SW480 (cell line): ENCODE results near the gene ACKR3.

Source experiments
- DNase-seq: peaks from one replicate; pipeline ENCODE4 v3.0.0-alpha.2; 2016; ENCODE audit warnings: low spot score

The ACKR3 gene

DNA sequence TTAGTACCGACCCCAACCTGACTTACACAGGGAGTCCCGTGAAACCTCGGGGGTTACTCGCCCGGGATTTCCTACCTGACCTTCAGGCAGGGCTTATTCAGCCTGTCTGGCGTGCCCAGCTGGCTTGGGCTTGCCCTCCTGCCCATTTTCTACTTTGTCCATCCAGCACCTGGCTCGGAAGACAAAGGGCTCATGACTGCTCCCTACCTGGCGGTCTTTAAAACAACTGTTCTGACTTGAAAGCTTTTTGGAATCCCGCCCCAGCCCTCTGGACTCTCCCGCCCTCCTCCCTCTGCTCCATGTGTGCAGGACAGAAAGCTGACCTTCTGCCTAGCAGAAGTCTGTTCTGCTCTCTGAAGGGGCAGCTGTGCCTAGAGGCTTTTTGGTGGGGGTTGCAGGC is 43.1 kb downstream of the ACKR3 start:
- no peak for DNase-seq

DNA sequence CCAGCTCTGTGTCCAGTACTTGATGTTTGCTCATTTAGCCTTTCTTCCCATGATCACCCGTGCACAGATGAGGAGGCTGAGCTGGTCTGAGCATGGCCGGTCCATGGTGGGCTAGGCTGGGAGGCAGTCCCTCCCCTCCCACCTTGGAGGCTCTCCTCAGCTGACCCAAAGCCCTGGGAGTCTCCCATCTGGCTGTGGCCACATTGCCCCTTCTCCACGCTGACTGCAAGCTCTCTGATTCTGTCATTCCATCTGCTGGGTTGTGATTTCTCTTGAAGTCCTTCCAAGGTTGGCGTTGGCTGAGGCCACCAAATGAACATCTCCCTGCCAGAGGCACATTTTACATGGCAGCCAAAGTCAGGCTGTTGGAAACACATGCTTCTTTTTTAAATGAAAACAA is 44.0 kb downstream of the ACKR3 start:
- DNase-seq: no peak

DNA sequence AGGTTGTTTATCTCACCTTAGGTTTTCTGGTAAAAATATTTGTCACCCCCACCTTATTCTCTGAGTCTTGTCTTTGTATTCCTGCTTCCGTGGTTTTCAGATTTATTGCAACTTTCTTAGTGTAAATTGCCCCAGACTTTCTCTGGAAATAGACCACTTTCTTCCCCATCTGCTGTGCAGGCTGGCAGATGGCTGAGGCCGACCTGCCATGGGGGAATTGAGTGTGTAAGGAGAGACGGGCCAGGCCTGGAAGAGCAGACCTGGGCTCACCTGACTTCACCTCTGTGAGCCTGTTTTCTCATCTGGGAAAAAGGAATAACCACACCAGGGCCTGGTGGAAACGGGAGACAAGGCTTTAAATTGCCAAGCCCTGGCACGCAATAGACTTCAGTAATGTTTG is 44.9 kb downstream of the ACKR3 start:
- DNase-seq: no peak

DNA sequence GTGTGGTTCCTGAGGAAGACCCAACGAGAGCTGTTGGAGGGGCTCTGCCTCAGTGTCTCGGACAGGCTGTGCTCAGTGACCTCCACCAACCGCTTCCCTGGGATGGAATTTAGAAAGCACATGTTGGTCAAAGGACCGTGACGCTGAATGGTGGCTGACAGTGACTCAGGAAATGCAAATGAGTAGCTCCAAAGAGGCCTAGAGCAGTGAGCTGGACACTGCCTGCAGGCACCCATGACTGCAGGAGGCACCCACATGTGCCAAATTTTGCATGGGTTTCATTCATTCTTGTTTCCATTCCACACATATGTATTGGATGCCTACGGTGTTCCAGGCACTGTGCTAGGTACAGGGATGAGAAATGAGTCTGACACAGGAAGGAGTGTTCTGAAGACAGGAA is 46.4 kb downstream of the ACKR3 start:
- no peak for DNase-seq

DNA sequence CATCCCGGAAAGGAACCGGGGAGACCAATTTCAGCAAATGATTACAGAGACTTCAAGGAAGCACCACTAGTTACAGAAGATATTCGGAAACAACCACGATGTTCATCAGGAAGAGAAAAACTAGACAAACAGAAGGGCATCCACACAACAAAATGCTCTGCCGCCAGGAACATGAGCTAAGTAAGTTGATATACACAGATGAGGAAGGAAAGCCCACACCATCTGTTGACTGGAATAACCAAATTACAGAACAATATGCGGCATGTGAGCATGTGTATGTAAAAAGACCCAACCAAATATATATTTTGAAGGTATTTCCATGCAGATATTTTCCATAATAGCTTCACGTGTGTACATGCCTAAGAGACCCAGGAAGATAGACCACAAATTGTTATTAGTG is 47.0 kb downstream of the ACKR3 start:
- DNase-seq: no peak

DNA sequence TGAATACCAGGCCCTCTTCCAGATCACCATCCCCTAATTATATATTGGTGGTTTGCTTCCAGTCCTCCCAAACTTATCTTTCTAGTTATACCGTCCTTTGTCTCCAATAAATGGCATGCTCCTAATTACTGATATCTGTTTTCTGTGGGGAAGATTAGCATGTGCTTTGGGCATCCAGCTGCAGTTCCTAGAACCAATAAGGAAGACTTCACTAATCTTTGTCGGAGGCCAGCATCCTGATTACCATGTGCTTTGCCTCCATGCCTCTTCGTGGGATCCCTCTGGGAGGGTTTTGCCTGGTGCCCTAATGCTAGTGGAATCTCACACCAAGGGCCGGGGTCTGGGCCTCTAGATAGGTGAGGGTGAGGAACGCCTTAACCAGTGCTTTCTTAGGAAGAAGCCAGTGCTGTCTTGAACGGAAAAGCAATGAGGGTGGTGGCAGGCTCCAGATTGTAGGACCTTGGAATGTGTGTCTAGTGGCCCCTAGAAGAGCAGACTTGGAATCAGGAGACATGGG is 47.7 kb downstream of the ACKR3 start:
- no peak for DNase-seq

DNA sequence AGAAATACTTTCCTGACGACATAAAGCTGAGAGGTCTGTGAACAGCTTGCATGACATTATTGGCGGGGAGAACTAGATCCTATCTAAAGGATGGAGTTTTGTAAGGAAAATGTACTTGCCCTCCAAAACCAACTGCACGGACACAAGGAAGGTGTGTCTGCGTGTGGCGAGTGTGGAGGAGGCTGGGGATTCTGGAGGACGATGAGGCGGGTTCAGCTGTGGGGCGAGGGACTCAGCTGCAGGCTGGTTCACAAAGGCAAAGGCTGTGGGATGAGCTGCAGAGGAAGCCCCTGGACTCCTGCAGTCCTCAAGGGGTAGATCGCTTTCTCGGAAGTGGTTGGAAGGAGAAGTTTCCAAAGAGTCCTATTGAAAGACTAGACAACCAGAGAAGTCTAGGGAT is 48.2 kb downstream of the ACKR3 start:
- DNase-seq: no peak

DNA sequence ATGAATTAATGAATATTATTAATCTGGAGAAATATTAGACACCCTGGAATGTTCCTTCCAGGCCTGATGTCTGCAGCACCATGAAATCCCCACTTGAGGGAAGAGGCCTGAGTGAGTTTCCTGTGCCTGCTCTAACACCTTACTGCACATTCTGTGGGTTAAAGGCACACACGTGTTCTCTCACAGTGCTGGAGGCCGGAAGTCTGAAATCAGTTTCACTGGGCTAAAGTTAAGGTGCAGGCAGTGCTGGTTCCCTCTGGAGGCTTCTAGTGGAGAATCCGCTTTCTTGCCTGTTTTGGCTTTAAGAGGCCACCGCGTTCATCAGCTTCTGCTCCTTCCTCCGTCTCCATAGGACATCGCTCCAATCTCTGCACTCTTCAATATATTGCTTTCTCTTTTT is 48.7 kb downstream of the ACKR3 start:
- no peak for DNase-seq

DNA sequence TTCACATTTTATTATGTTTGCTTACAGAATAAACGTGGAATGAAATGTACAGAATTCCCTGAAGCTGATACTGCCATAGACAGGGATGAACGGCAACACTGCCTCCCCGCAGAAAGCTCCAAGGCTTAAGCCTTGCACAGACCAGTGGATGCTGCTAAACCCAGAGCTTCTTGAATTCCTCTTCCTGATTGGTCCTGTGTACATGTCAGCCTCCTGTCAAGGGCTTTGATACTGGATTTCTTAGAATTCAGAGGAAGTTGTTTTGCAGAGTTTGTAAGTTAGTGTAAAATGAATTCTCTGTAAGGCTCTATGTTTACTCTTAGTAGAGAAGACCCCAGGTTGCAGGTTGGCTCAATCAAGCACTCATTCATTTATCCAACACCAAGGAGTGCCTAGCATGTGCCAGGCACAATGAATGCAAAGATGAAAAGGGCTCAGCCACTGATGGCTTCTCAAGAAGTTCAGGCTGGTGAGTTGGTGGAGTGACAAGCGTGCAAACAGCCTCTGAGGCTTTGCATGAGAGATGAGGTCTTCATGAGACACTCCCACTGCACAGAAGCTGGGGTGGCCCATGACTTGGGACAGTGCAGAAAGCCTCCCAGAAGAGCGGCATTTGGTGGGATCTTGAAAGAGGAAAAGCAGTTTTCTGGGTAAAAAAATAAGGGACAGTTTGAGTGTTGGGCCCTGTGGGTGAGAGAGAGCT is 50.4 kb downstream of the ACKR3 start:
- DNase-seq: no peak

DNA sequence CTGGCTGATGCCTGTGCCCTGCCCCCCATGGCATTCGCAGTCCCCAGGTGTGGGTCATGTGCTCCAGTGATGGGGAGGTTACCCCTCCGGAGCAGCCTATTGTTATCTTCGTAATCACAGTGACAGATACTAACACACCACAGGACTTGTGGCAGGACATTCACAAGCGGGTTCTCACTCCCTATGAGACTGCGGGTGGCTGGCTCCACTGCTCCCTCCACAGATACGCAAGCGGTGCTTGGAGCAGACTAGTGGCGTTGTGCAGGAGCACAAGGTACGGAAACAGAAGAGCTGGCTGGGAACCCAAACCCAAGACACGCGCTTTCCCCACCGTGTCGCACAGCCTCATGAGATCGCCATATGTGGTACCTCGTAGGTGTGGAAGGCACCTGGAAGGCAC is 52.2 kb downstream of the ACKR3 start:
- DNase-seq: no peak

DNA sequence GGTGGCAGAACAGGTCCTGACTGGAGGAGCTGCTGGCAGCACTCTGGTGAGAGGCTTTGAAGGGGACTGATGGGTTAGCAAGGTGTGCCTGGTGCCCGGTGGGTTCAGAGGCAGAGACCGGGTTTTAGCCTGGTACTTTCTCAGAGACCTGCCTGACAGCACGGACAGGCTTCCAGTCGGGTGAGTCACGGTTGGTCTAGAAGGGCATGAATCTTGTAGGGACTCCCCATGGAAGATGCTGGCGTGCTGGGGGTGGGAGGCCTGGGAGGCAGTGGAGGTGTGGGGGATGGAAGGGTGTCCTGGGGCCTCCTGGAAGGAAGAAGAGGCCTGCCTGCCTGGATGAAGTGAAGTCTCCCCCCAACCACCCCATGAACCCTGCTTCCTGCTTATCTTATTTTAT is 52.6 kb downstream of the ACKR3 start:
- no peak for DNase-seq

DNA sequence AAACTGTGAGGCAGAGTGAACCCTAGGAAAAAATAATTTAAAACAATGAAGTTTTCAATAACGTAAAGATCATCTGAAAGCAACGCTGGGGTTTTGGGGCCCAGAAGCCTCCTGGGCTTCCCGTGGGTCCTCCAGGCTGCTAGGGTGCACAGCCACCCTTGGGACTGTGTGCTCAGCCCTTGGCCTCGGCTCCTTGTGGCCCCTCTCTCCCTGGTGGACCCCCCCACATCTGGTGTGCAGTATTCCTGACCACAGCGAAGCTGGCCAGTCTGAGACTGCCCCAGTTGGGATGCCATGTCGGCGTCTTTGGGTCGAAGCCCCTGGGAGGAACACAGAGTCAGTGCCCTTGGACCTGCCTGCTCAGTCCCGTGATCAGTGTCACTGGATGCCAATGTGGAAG is 53.0 kb downstream of the ACKR3 start:
- DNase-seq: no peak

DNA sequence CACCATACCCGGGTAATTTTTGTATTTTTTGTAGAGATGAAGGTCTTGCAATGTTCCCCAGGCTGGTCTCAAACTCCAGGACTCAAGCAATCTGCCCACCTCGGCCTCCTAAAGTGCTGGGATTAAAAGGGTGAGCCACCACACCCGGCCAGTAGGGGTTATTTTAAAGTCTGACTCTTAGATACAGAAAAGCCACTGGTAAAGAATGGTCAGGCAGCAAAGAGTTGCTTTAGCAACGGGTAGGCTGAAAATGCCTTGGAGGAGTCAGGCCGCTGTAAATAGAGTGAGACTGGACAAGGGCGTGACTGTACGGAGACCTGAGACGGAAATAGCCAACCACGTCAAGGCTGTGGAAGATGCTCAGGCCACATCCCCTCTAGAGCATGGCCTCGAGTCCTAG is 54.2 kb downstream of the ACKR3 start:
- DNase-seq: no peak

DNA sequence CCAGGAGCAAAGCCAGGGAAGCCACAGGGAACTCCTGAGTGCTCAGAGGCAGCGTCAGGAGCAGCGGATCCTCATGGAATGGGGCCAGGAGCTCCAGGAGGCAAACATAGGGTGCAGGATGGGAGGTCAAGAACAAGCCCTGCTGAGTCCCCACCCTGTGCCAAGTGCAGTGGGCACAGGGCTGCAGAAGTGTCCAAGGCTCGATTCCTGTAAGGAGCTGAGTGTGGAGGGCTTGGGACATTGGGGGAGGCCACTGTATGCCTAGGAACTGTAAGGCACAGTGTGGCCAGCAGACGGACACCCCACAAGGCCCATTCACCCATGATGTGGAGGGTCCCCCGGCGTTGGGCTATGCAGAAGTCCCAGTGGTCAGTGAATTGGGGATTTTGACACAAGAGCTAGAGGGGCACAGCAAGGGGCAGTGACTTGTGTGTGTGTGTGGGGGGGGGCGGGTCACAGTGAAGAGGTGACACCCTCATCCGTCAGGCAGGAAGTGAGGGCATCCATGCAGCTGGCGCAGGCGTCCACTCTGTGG is 55.6 kb downstream of the ACKR3 start:
- no peak for DNase-seq

DNA sequence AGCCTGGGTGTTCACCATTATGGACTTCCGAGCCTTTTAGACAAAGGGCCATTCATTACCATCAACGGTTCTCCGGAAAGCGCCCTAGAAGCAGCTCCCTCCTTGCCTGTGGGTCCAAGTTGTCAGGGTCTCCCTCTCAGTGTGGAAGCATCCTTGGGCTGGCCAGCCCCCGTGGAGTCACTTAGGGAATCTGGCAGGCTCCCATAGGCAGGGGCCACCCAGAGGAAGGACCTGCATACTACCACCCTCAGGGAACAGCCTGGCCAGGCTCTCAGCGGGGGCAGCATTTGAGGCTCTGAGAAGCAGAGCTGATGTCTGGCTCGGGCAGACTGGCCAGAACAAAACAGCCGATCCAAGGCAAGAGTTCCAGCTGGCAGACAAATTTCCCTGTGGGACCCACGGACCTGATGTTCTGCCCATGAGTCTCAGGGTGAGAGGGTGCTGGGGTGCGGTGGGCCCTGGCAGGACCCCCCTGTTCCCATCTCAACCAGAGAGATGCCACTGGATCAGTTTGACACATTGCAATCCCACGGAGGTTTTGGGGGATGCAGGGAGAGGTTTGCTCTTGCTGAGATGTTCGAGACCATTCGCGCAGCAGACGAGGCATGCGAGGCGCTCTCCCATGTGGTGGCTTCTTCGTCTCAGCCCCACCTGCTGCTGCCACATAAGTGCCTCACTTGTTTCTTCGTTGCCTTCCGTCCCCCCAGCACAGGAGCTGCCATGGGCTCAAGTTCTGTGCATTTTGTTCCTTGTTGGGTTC is 56.9 kb downstream of the ACKR3 start:
- DNase-seq: no peak

DNA sequence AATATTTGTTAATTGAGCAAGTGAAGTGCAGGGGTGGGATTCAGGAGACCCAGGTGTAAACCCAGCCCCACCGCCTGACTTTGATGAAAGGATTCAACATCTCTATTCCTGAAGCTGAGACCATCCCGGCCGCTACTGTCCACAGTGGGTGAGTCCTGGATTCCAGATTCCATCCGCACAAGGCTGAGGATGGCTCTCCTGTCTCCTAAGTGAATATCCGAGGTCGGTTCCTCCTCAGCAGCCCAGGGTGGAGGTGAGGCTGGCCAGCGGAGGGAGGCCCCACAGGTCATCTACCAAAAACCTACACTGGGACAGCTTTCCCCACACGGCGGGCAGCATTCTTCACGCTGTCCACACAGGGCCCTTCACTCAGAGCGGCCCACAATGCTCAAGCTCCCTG is 57.6 kb downstream of the ACKR3 start:
- DNase-seq: no peak

DNA sequence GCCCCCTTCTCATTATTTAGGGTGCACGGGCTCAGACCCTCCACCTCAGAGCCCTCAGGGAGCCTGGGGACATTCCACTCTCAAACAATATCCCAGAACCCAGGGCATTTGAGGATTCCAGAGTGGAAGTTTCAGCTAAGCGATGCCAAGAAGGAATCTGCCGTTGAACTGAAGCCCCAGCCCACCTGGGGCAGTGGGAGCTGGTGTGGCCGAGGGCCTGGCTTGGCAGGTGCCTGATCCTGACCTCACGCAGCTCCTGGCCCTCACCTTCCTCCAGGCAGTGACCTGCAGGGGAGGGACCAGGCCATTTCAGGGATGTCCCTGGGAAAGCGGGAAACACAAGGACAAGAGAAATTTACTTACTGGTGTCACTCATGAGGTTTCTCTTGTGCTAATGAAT is 58.2 kb downstream of the ACKR3 start:
- no peak for DNase-seq

DNA sequence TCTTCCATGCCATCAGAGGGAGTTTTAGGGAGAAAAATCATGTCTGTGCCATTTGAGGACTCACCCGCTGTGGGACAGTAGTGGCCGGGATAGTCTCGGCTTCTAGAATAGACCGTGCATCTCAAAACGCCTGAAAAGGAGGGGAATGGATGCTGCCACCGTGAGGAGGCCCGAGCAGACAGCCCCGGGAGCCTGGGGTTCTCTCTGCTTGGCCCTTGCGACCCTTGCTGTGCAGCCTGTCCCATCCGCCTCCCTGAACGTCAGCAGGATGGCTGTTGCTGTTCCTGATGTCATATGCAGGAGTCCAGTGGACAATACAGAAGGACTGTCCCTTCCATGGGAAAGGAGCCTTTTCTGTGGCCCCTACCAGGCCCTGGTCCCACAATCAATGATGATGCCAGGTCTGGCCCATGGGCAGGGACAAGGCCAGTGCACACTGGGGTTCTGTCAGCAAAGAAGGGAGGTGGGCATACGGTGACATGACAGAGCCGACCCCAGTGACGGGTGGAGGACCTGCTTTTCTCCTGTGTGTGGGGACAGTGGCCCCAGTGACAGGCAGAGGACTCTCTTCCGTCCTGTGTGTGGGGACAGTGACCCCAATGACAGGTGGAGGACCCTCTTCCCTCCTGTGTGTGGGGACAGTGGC is 58.8 kb downstream of the ACKR3 start:
- DNase-seq: no peak

DNA sequence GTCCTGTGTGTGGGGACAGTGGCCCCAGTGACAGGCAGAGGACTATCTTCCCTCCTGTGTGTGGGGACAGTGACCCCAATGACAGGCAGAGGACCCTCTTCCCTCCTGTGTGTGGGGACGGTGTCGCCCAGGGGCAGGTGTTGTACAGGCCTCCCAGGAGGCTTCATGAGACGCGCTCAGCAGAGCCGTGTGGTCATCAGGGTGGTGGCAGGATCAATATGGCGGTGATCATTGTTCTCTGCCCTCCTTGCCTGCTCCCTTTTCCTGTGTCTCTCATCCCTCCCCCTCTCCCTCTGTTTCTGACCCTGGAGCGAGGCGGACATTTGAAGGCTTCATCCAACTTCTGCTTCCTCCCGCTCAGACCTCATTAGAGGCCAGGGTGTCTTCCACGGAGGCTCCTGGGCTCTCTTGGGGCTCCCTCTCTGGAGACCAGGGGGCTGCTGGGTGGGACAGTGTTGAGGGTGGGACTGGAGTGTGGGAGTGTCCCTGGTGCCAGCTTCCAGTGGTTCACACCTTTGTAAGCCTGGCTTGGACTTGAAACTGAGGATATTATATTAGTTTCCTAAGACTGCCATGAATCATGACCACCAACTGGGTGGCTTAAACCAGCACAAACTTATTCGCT is 59.5 kb downstream of the ACKR3 start:
- no peak for DNase-seq

DNA sequence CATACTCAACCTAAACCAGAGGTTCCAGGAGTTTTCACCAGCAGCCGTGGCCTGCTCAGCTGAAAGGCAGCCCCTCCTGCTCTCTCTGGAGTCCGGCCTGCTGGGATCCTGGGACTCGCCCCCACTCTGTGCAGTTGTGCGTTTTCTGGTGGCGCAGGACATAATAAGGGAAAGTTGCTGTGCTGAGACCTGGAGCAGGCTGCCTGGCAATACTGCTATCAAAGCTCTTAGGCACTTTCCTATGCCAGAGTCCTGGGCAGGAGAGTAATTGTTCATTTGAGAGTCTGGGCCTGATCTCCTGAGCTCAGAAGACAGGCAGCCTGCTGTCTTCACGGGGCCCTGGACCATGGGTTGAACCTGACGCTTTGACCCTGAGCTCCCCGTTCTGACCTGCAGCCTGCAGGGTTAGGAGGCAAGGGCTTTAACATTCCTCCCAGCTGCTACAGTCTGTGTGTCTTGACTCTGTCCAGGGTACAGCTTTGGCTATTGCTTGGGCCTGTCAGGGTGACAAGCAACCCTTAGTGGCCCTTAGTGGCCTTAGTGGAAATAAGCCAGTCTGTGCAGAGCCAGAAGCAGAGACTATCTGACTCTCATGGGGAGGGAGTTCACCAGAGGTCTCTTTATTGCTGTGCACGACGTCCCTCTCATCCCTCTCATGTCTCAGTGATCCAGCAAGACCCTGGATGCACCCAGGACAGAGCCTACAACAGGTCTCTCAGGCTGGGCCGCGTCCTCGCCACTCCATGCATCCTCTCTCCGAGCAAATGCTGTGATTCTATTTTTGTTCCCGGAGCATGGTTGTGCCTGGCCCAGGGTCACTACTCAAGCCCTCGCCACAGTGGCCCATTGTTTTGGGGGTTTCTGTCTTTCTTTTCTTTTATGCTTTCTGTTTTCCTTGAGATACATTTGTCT is 60.6 kb downstream of the ACKR3 start:
- no peak for DNase-seq

DNA sequence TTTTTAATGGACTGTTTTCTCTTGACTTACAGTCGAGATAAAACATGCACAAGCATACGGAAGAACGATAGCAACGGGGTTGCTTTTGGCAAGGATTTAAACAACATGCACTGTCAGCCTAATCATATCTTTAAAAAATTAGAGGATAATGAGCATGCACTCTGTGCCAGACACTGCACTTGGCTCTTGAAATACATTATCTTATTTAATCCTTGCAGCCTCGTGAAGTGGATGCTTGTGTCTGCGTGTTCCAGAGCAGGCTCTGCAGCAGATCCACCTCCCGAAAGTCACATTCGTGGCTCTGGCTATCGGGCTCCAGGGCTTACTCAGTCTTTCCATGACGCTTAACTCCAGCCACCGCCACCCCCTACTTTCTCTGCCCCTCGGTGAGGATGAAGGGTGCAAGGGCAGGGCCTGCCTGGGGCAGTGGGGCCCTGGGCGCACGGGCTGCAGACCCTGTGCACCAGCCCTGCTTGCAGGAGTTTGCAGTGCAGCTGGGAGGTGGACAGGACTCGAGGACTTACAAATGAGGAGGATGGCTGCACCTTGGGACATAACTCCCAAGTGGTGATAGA is 61.7 kb downstream of the ACKR3 start:
- DNase-seq: no peak
